NCI-H1694 treated with DMSO at 0.1 percent for 48 hours (cell line): ENCODE data around the gene ALDH3B1.

Source experiments
- DNase-seq: peaks from one replicate; lab custom pipeline; 2025; lab: John Stamatoyannopoulos, UW

ALDH3B1 gene

DNA sequence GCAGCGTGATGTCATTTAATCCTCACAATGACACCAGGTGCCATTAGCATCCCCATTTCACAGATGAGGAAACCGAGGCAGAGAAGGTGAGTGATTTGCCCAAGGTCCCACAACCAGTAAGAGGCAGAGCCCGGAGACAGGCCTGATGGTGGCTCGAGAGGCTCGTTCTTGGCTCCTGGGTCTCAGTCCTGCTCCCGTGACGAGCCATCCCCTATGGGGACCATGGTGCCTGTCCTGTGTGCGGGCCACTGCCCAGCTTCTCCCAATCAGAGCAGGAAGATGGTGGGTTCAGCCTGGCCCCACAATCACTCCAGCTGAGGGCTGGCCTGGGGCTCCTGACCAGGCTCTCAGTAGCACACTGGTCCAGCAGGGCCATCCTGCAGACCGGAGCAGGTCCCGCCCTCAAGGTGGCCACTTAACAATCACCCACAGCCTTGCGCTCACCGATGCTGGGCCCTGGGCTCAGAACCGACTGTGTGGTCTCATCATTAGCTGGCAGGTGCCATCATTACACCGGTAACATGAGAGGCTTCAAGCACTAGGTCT is 3.6 kb downstream of the ALDH3B1 start:
- DNase-seq = no peak

DNA sequence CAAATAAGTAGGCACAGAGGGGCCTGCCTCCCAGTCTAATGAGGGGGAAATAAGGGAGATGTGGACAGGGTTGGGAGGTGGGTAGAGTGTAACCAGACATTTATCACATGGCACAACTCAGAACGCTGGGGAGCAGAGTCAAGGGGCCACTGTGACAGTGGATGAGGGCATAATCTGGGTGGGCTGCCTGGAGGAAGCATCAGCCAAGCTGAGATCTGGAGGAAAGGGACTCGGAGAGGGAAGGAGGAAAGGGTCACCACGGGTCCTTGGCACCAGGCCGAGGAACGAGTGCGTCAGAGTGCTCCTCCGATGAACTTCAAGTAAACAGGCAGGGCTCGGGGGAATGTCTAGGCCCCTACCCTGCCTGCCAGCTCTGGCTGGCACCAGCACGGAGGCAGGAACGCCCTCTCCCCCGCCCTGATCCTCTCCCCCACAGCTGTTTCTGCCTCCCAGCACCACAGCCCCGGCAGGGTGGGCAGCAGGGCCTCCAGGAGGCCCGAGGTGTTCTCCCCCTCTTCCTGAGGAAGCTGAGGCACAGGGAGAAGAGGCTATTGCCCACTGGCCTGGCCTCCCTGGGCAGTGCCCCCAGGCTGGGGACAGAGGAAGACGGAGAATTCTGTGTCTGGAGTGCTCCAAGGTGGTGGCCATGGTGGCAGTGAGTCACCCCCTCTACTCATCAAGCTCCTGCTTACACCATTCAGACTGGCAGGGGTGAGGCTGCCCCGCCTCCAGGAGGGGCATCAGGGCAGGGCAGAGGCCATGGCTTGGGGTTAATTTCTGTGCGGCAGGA is 4.2 kb downstream of the ALDH3B1 start:
- DNase-seq = no peak

GRCh38 chr11:68014947-68015447 is 4.9 kb downstream of the ALDH3B1 start:
- DNase-seq = no peak

- no peak for DNase-seq
These were observed 5.3 kb downstream of the ALDH3B1 start for GRCh38 chr11:68015467-68015866.

- no peak for DNase-seq
These were observed 6.2 kb downstream of the ALDH3B1 start for GRCh38 chr11:68016161-68016903.

DNA sequence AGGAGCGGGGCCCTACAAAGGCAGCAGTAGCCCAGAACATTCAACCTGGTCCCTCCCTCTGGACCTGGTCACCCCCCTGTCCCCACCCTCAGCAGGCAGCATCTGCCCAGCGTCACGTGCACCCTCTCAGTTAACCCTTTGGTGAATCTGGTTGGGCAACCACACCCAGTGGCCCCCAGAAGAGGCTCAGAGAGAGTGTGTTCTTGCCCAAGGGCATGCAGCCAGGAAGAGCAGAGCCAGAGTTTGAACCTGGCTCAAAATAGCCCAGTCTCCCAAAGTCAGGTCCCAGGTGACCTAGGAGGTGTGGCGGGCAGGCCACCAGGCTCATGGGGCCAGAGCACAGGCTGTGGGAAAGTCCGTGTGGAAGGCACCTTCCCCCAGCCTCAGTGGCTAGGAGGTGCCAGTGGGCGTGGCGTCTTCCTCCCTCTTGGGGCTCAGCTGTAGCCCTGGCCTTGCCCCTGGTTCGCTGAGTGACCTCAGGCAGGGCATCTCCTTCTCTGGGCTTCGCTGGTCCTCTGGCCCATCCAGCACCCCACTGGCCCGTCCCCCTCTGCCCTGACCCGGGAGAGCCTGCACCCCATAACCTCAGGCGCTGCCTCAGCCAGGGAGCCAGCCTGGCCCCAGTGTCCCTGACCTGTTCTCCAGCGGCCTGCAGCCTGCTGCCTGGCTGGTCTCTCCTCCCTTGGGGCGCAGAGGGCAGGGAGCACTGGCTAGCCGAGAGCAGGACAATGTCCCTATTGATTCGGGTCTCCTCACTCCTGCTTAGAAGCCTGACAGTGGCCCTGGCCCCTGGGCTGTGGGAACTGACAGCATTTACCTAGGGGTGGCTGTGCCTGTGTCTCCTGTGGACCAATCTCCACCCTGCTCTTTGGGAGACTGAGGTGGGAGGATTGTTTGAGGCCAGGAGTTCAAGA is 7.0 kb downstream of the ALDH3B1 start:
- no peak for DNase-seq

GRCh38 chr11:68017980-68018729 is 8.0 kb downstream of the ALDH3B1 start:
- no peak for DNase-seq

DNA sequence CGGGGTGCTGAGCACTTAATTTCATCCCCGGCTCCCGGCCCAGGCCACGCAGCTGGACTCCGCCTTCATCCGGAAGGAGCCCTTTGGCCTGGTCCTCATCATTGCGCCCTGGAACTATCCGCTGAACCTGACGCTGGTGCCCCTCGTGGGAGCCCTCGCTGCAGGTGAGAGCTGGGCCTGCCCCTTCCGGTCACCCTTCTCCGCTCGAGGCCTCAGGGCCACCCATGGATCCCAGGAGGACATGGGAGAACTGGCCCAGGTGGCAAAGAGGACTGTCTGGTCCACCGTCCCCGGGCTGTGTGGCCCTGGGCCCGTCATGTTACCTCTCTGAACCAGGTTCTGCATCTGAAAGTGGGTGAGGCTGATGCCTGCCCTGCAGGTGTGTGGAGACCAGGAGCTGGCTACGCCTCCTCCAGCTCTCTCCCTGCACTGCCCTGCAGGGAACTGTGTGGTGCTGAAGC is 8.6 kb downstream of the ALDH3B1 start:
- no peak for DNase-seq

GRCh38 chr11:68019486-68019885 is 9.4 kb downstream of the ALDH3B1 start:
- no peak for DNase-seq

GRCh38 chr11:68020575-68020974 is 10.4 kb downstream of the ALDH3B1 start:
- no peak for DNase-seq

DNA sequence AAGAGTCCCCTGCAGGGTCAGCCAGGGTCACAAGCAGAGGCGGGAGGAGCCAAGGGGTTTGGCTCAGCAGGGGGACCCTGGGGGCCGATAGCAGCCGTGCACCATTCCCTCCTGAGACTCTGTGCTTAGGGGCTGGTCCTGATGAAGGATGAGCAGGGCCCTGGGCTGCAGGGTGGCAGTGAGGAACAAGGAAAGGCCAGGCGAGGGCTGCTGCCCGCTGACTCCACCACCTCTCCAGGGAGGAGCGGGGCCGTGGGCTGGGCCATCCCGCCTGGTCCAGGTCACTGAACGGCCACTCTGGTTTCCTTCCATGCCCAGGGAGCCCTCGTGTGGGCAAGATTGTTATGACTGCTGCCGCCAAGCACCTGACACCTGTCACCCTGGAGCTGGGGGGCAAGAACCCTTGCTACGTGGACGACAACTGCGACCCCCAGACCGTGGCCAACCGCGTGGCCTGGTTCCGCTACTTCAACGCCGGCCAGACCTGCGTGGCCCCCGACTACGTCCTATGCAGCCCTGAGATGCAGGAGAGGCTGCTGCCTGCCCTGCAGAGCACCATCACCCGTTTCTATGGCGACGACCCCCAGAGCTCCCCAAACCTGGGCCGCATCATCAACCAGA is 11.2 kb downstream of the ALDH3B1 start:
- no peak for DNase-seq

DNA sequence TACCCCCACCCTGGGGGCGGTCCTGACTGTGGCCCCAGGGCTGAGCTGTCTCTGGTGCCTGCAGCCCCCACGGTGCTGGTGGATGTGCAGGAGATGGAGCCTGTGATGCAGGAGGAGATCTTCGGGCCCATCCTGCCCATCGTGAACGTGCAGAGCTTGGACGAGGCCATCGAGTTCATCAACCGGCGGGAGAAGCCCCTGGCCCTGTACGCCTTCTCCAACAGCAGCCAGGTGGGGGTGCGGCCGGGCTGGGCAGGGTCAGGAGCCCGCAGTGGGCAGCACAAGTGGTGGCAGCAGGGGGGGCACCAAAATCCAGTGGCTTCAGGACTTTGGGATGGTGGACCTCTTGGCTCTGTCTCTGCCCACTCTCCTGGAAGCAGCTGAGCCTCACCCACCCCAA is 12.4 kb downstream of the ALDH3B1 start:
- DNase-seq = no peak

- no peak for DNase-seq
These were observed 14.4 kb downstream of the ALDH3B1 start for GRCh38 chr11:68024508-68024907.

- DNase-seq = no peak
These were observed 14.9 kb downstream of the ALDH3B1 start for GRCh38 chr11:68025047-68025446.

DNA sequence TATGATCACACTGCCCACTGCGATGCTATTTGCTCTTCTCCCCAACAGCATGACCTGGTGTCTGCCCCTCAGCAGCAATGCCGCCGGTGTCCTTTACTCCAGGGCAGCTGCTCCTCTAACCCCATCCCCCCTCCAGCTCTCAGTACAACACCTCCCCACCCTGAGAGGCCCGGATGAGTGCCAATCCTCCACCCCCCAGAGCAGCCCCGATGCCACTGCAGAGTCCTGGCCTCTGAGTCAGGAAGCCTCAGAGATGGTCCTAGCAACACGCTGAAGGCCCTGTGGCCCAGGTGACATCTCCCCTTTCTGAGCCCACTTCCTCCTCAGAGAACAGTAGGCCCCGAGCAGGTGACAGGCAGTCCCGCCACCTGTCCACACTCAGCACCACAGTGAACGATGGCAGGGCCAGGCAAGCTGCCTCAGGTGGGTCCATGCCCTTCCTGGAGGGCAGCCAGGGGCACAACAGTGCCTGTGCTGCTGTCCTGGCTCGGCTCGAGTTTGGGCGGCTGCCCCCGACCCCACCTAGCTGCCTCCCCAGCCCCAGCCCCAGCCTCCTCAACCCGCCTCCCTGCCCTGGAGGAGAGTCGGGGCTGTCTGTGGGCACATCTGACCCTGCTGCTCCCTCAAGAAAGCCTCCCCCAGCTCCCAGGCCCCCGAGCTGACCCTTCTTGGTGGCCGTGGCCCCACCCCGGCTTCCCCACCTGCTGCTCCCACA is 16.4 kb downstream of the ALDH3B1 start:
- no peak for DNase-seq

DNA sequence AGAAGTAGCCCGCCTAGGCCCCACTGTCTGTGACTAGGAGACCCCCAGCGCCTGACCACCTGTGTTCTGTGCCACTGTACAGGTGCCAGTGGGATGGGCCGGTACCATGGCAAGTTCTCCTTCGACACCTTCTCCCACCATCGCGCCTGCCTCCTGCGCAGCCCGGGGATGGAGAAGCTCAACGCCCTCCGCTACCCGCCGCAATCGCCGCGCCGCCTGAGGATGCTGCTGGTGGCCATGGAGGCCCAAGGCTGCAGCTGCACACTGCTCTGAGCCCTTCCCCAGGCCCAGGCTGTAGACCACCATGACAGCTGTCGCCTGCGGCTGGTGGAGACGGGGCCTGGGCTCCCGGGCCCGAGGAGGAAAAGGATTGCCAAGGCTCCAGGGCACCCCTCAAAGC is 17.5 kb downstream of the ALDH3B1 start:
- no peak for DNase-seq

DNA sequence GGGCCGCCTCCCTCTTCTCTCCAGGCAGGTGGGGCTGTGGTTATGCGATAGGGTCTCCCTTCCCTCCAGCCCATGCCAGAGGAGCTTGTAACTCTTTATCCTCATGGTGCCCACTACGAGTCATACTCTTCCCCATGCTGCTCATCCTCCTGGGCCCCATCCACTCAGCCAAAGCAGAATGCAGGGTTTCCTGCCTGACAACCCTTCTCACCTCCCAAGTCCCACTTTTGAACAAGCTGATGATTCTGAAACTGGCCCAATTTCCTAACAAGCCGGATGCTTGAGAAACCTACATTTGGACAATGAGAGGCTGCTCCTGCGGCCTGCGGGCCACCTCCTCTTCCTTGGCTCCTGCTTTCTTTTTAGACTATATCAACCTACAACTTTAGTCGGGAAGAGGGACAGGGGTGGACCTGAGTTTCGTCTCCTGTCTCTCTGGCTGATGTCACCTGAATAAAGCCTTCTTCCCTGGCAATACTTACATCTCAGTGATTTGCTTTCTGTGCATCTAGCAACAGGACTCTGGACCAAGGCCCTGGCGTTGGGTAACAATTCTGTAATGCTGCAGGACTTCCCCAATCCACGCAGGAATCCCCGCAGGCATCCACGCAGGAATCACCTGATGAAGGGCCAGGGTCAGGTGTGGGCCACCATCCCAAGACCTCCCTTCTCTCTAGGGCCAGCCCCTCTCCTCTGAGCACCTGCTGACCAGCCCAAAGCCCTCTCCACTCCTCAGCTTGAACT is 18.8 kb downstream of the ALDH3B1 start:
- no peak for DNase-seq

GRCh38 chr11:68030318-68031143 is 20.4 kb downstream of the ALDH3B1 start, which contains the start of gene NDUFS8:
Gene NDUFS8, plus strand, starts transcription at chr11:68030681. Its CDS starts 1,471 bp downstream, at chr11:68032152.
- DNase-seq = peak; percentile 98
